Myocyte (in vitro differentiated cells): ENCODE measurements around the gene PTPRN2. TPM values are rescaled to one million over a fixed set of nuclear protein-coding genes. Genes with fewer than 3 reads are reported as not detected.
"Not testable (repeated sequence)": the region's sequence is repeated elsewhere in the genome, so short reads cannot be mapped to it uniquely, and the experiment has no call there.

ENCODE experiments used
- DNase-seq: peaks from one replicate; pipeline ENCODE4 v3.0.0-alpha.2; 2012; ENCODE audit warnings: low read depth
- total RNA-seq: library from RNA; depleted of rRNA; stranded (reverse); fragments of >200 nt; gene quantifications from 2 replicates; pipeline ENCODE4 v1.2.3, GENCODE V29; 2014

The PTPRN2 gene
- total RNA-seq, 1 donor from 2014 or later: 0.24 TPM

GRCh38 chr7:158354861-158355260, 232.8 kb downstream of the PTPRN2 start:
- no peak for DNase-seq

GRCh38 chr7:158353606-158354570, 233.7 kb downstream of the PTPRN2 start:
- no peak for DNase-seq

GRCh38 chr7:158351899-158352729, 235.5 kb downstream of the PTPRN2 start:
- DNase-seq: not testable (repeated sequence)

- no peak for DNase-seq
These were observed 236.1 kb downstream of the PTPRN2 start for GRCh38 chr7:158351481-158351880.

GRCh38 chr7:158351051-158351450, 236.6 kb downstream of the PTPRN2 start:
- DNase-seq: no peak

- DNase-seq: no peak
These were observed 237.3 kb downstream of the PTPRN2 start for GRCh38 chr7:158350166-158350900.

GRCh38 chr7:158348446-158348845, 239.2 kb downstream of the PTPRN2 start:
- DNase-seq: no peak

- DNase-seq: not testable (repeated sequence)
These were observed 239.6 kb downstream of the PTPRN2 start for GRCh38 chr7:158348039-158348438.

GRCh38 chr7:158345731-158346130, 241.9 kb downstream of the PTPRN2 start:
- DNase-seq: no peak

- no peak for DNase-seq
These were observed 242.8 kb downstream of the PTPRN2 start for GRCh38 chr7:158344706-158345300.

- DNase-seq: no peak
These were observed 243.6 kb downstream of the PTPRN2 start for GRCh38 chr7:158343936-158344455.

GRCh38 chr7:158343526-158343925, 244.1 kb downstream of the PTPRN2 start:
- DNase-seq: no peak

GRCh38 chr7:158341097-158341496, 246.5 kb downstream of the PTPRN2 start:
- not testable (repeated sequence) for DNase-seq

GRCh38 chr7:158336952-158337351, 250.7 kb downstream of the PTPRN2 start:
- not testable (repeated sequence) for DNase-seq

GRCh38 chr7:158332516-158332915, 255.1 kb downstream of the PTPRN2 start:
- DNase-seq: not testable (repeated sequence)

- not testable (repeated sequence) for DNase-seq
These were observed 255.7 kb downstream of the PTPRN2 start for GRCh38 chr7:158331826-158332450.

GRCh38 chr7:158329686-158330085, 257.9 kb downstream of the PTPRN2 start:
- no peak for DNase-seq

- DNase-seq: no peak
These were observed 258.5 kb downstream of the PTPRN2 start for GRCh38 chr7:158329014-158329610.

GRCh38 chr7:158328376-158329013, 259.1 kb downstream of the PTPRN2 start:
- DNase-seq: no peak
